Esophagus squamous epithelium (tissue), 5 donors: ENCODE results near the gene RNF125. TPM values are rescaled to one million over a fixed set of nuclear protein-coding genes. Genes with fewer than 3 reads are reported as not detected.
A peak's percentile ranks its signal among the peaks of the same experiment; 100 is the strongest.

Experiments used
- DNase-seq: peaks from one replicate; lab custom pipeline; 2025; lab: John Stamatoyannopoulos, UW
- H3K27ac ChIP-seq, 4 donors: fragments of 200-600 bp; sonication (generic); one replicate each; pipeline ENCODE4 v1.5.1; 2016 to 2019; ENCODE audit warnings: mild to moderate bottlenecking in 1 of 4
- H3K27me3 ChIP-seq, 4 donors: fragments of 200-600 bp; sonication (generic); 1 replicate in 3 of 4; 2 replicates in 1 of 4; pipeline versions ENCODE4 v1.5.1 to v1.6.0; 2017 to 2021; ENCODE audit warnings: antibody characterized with exemption in 1 of 4
- H3K36me3 ChIP-seq, 3 donors: fragments of 200-600 bp; sonication (generic); one replicate each; pipeline ENCODE4 v1.5.1; 2016 to 2019
- H3K4me1 ChIP-seq, 3 donors: fragments of 200-600 bp; sonication (generic); one replicate each; pipeline ENCODE4 v1.5.1; 2017 to 2019
- H3K4me3 ChIP-seq, 4 donors: fragments of 200-600 bp; sonication (generic); 1 replicate in 3 of 4; 2 replicates in 1 of 4; pipeline ENCODE4 v1.5.1; 2016 to 2019; ENCODE audit warnings: mild to moderate bottlenecking in 2 of 4, moderate library complexity in 1 of 4
- H3K9me3 ChIP-seq, 3 donors: fragments of 200-600 bp; sonication (generic); one replicate each; pipeline ENCODE4 v1.5.1; 2016 to 2019
- CTCF ChIP-seq, 6 experiments: fragments of 450-650 bp in 4 of 6; fragments of 200-600 bp in 2 of 6; sonication (generic) in 2 of 6; IDR thresholded peaks; one replicate each; pipeline ENCODE4 v1.5.1; 2016 to 2019; ENCODE audit warnings: antibody characterized with exemption in 6 of 6, mild to moderate bottlenecking in 4 of 6, moderate library complexity in 4 of 6
- POLR2A ChIP-seq, 4 donors: fragments of 450-650 bp; IDR thresholded peaks; one replicate each; pipeline ENCODE4 v1.6.1; 2017; ENCODE audit warnings: antibody characterized with exemption in 4 of 4, mild to moderate bottlenecking in 4 of 4, moderate library complexity in 3 of 4
- WGBS, 2 donors: methylation state at CpG; one replicate each; pipeline ENCODE4 v1.1.5; 2018; 5-methylcytosine and 5-hydroxymethylcytosine counted together
- intact Hi-C: fragments of 100-400 bp; cut with DNase I; formaldehyde crosslinking; loops from one replicate; pipeline ENCODE4 v1.15.0; 2022
- total RNA-seq, 4 donors: library from RNA; depleted of rRNA; stranded (reverse); fragments of >200 nt; gene quantifications; one replicate each; pipeline ENCODE4 v1.1.0, GENCODE V29; 2016
- donor health status: DM: yes; HTN: yes; CAD: no.

The RNF125 gene
- total RNA-seq, 4 donors from 2014 or later = 0.87 to 10.7 (median 3.2) TPM

DNA sequence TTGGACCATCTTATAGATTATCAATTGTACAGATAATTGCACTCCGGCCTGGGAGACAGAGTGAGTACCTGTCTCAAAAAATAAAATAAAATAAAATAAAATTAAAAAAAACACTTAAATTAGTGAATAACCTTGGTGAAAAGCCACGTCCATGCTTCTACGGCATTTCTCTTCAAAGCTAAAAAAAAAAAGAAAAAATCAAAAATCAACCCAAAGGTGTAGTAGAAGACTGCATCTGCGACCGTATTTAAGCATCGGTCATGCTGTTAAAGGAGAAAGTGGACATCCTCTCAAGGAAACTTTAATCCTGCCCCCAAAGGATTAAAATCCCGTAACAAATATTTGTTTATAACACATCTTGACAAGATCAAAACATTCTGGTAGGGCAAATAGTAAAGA lies 72.7 kb downstream of the RNF125 start:
- Histone ChIP-seq H3K4me3 (peak overlapping the region; percentile 75 to 96 (median 83)), H3K9me3 (no peaks in the 10 kb centered on the region), H3K36me3 (peaks cover 0 to 11% (median 0%) of the 10 kb centered on the region in 3 donors), H3K27me3 (no peaks in the 10 kb centered on the region), H3K4me1 (peaks cover 5 to 45% (median 24%) of the 10 kb centered on the region in 3 donors), H3K27ac (peak overlapping the region; percentile 99 to 100 (median 100))
- intact Hi-C loops = loop anchor here (5.0 to 10.0 kb wide), 2 partner anchors 74 to 147 kb away; partner anchors contain the start of genes RNF125 and TRAPPC8
- 22 to 35% methylated on average over 6 to 7 of the region's 7 CpGs for WGBS, 2 donors
- TF ChIP-seq CTCF (IDR thresholded peaks at IDR 0.05) = no peak
- no peak for TF ChIP-seq POLR2A (IDR thresholded peaks at IDR 0.05)
- DNase-seq = no peak

DNA sequence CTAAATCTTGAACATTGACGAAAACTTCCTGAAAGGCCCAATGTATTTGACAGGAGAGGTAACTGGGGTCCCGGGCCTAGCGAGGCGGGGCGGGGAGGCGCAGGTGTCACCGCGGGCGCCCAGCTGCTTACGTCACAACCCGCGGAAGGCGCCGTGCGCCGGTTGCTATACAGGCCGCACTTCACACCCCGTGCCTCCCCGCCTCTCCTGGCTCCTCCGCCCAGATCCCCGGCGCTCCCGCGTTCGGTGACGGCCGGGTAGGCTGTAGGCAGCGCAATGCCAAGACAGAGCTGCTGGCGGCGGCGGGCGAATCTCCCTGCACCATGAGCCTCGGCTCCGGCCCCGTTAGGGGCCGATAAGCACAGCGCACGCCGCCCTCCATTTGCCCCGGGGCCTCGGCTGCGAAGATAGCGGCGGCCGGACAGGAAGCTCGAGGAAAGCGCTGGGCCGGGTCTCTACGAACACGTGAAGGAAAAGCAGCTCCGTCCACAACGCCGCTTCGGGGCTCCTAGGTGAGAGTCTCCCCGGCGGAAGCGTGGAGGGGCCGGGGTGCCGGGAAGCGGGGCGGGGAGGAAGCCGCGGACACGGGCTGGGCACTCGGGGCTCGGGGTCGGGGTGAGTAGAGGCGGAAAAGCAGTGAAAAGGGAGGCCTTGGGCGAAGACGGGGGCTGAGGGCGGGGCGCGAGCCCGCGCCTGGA lies 73.2 kb downstream of the RNF125 start, which contains the start of gene RNF138:
Gene RNF138 (plus strand): TSS at position 151 of the 698 bp plus-strand sequence. CDS start 903 bp downstream, outside the sequence.
- no peaks in the 10 kb centered on the region for H3K27me3 ChIP-seq
- H3K36me3 ChIP-seq = peaks cover 0 to 11% (median 0%) of the 10 kb centered on the region in 3 donors
- 0% methylated on average over 10 to 11 of the region's 75 CpGs for WGBS, 2 donors
- no peaks in the 10 kb centered on the region for H3K9me3 ChIP-seq
- intact Hi-C loops = loop anchor here (5.0 to 10.0 kb wide), 2 partner anchors 75 to 147 kb away; partner anchors contain the start of genes RNF125 and TRAPPC8
- peak within 1 kb of the TSS; percentile 75 to 96 (median 83) for H3K4me3 ChIP-seq
- peaks cover 5 to 46% (median 20%) of the 10 kb centered on the region in 3 donors for H3K4me1 ChIP-seq
- peak within 1 kb of the TSS; percentile 99 to 100 (median 100) for H3K27ac ChIP-seq
- peak; percentile 58 for DNase-seq
- TF ChIP-seq CTCF (IDR thresholded peaks at IDR 0.05) (peak in 1 of 6 experiments; percentile 22), POLR2A (IDR thresholded peaks at IDR 0.05) (peak in 2 of 4 donors; percentile 70 to 71)

DNA sequence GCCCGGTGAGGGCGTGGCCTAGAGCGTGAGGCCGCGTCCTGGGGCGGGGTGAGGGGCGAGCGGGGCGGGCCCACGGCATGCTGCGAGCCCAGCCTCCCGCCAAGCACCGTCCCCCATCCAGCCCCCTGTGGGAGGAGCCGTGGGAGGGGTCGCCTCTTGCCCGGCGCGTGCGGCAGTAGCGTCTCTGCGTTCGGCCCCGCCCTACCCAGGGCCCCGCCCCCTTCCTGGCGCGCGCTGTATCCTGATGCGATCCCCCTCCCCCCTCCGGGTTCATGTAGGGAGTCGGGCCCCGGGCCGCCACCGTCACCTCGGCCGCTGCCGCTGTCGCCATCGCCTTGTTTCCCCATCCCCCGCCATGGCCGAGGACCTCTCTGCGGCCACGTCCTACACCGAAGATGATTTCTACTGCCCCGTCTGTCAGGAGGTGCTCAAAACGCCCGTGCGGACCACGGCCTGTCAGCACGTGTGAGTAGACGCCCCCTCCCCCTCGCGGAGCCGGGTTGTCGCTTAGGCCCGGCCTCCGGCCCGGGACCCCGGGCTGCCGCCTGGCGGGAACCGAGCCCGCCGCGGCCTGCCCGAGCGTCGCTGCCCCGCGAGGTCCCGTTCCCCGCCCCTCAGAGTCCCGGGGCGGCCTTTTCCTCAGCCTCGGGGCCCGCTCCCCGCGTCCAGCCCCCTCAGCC lies 73.9 kb downstream of the RNF125 start:
- TF ChIP-seq POLR2A (IDR thresholded peaks at IDR 0.05) = peak in 3 of 4 donors; percentile 26 to 62 (median 58)
- no peak for TF ChIP-seq CTCF (IDR thresholded peaks at IDR 0.05)
- peaks cover 5 to 53% (median 20%) of the 10 kb centered on the region in 3 donors for H3K4me1 ChIP-seq
- peak overlapping the region; percentile 99 to 100 (median 100) for H3K27ac ChIP-seq
- no peaks in the 10 kb centered on the region for H3K27me3 ChIP-seq
- peaks cover 0 to 11% (median 0%) of the 10 kb centered on the region in 3 donors for H3K36me3 ChIP-seq
- 0 to 3% methylated on average over 1 to 19 of the region's 77 CpGs for WGBS, 2 donors
- no peaks in the 10 kb centered on the region for H3K9me3 ChIP-seq
- peak; percentile 90 for DNase-seq
- H3K4me3 ChIP-seq = peak overlapping the region; percentile 75 to 96 (median 83)
- intact Hi-C loops = loop anchor here (5.0 to 10.0 kb wide), 2 partner anchors 75 to 148 kb away; partner anchors contain the start of genes RNF125 and TRAPPC8

DNA sequence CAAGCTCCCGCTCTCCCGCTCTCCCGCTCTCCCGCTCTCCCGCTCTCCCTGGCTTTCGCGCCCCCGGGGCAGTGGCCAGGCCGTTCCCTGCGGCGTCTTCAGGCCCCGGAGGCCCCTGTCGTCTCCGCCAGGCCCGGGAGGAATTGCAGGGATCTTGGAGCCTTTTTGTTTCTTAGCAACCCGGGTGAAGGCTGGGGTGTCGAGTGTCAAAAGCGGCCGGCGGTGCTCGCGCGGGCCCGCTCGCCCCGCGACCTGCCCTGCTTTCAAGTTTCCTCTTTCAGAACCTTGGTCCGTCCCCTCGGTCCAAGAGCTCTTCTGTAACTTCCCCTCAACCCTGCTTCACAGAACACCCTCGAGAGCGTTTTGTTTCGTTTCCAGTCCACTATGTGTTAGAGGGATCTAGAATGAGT lies 74.5 kb downstream of the RNF125 start:
- Histone ChIP-seq H3K27ac (peak overlapping the region; percentile 99 to 100 (median 100)), H3K9me3 (no peaks in the 10 kb centered on the region), H3K4me1 (peaks cover 5 to 56% (median 20%) of the 10 kb centered on the region in 3 donors), H3K4me3 (peak overlapping the region; percentile 75 to 96 (median 83)), H3K27me3 (no peaks in the 10 kb centered on the region), H3K36me3 (peaks cover 0 to 16% (median 0%) of the 10 kb centered on the region in 3 donors)
- TF ChIP-seq POLR2A (IDR thresholded peaks at IDR 0.05) = peak in 1 of 4 donors; percentile 15
- no peak for TF ChIP-seq CTCF (IDR thresholded peaks at IDR 0.05)
- intact Hi-C loops = loop anchor here (5.0 to 10.0 kb wide), 2 partner anchors 76 to 148 kb away; partner anchors contain the start of genes RNF125 and TRAPPC8
- DNase-seq = peak; percentile 12
- 0 to 1% methylated on average over 2 to 30 of the region's 32 CpGs for WGBS, 2 donors
